ENCODE measurements around the gene UIMC1.

UIMC1 gene

GRCh38 chr5:176859916-176860315 is 146.7 kb downstream of the UIMC1 start:
- no peak for DNase-seq
- TF ChIP-seq CTCF (IDR thresholded peaks at IDR 0.05; ENCODE audit: low read depth, low read length) = no peak
- Histone ChIP-seq H3K27me3 (no peaks in the 10 kb centered on the region), H3K4me1 (no peaks in the 10 kb centered on the region), H3K9me3 (no peaks in the 10 kb centered on the region), H3K36me3 (no peaks in the 10 kb centered on the region), H3K4me3 (ENCODE audit: low read depth, low read length) (no peak overlapping the region)

DNA sequence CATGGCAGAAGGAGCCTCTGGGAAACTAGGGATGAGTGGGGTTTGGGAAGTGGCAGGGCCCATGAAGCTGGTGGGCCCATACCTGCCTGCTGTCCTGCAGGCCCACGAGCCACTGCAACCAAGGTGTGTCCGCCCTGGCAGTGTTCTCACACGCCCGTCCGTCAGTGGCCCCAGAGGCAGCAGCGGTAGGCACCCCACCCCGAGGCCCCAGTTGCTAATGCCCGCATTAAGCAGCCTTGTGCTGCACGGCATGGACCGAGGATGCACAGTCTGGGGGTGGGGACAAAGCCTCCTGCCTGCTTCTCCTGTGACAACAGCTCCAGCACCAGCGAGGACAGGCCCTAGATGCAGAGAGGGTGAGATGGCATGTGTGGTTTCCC is 148.7 kb downstream of the UIMC1 start:
- Histone ChIP-seq H3K9me3 (no peaks in the 10 kb centered on the region), H3K4me3 (ENCODE audit: low read depth, low read length) (no peak overlapping the region), H3K4me1 (peaks cover 2% of the 10 kb centered on the region; the same call in 1 of the 2 replicates), H3K36me3 (no peaks in the 10 kb centered on the region), H3K27me3 (no peaks in the 10 kb centered on the region)
- no peak for TF ChIP-seq CTCF (IDR thresholded peaks at IDR 0.05; ENCODE audit: low read depth, low read length)
- no peak for DNase-seq

DNA sequence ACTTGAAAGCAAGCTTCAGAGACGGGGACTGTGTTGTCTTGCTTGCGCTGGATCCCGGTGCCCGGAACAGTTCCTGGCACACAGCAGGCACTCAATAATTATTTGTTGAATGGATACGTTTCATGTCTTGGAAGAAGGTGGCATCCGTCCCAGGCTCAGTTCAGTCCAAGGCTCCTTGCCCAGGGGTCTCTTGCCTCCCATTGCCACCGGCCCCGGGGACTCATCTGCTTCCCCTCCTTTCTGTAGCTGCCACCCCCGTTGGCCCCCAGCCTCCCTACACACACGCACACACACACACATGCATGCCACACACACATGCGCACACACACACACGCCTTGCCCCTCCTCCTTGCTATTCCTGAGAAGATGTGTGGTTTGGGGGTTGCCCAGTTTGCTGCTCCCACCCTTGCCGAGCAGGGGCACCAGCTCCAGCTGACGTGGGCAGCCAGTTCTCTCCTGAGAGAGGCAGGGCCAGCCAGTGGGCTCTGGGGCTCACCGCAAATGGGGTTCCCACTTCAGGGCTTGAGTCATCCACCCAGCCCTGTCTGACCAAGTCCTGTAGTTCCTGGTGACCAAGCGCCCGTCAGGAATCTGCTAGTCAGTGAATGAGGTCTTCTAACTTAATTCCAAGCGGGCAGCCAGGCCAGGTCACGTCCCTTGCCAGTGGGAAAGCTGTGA is 149.2 kb downstream of the UIMC1 start:
- DNase-seq = no peak
- H3K4me1 ChIP-seq = peaks cover 7% of the 10 kb centered on the region
- no peak overlapping the region for H3K4me3 ChIP-seq (ENCODE audit: low read depth, low read length)
- no peaks in the 10 kb centered on the region for H3K27me3 ChIP-seq
- H3K9me3 ChIP-seq = no peaks in the 10 kb centered on the region
- H3K36me3 ChIP-seq = no peaks in the 10 kb centered on the region
- TF ChIP-seq CTCF (IDR thresholded peaks at IDR 0.05; ENCODE audit: low read depth, low read length) = no peak

- Histone ChIP-seq H3K27me3 (no peaks in the 10 kb centered on the region), H3K36me3 (no peaks in the 10 kb centered on the region), H3K4me3 (ENCODE audit: low read depth, low read length) (no peak overlapping the region), H3K4me1 (peaks cover 13% of the 10 kb centered on the region), H3K9me3 (no peaks in the 10 kb centered on the region)
- no peak for TF ChIP-seq CTCF (IDR thresholded peaks at IDR 0.05; ENCODE audit: low read depth, low read length)
- DNase-seq = no peak
Observed at GRCh38 chr5:176856746-176857145, 149.8 kb downstream of the UIMC1 start.

DNA sequence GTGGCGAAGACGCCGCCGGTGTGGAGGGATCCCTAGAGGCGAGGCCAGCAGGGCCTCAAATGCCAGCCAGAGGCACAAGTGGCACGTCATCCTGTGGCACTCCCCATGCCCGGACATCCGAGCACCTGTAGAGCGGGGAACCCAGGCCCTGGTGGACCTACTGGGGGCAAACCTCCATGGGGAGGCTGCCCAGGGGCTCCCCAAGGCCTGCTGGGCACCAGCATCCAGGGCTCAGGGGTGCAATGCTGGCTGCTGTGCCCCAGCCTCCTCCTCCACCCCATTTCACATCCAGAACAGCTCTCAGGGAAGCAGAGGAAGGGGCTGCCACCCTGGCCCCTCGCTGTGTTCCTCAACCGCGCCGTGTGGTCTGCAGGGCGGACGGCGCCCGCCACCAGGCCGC is 151.0 kb downstream of the UIMC1 start:
- Histone ChIP-seq H3K4me1 (peaks cover 16% of the 10 kb centered on the region), H3K27me3 (no peaks in the 10 kb centered on the region), H3K36me3 (no peaks in the 10 kb centered on the region), H3K4me3 (ENCODE audit: low read depth, low read length) (no peak overlapping the region), H3K9me3 (no peaks in the 10 kb centered on the region)
- TF ChIP-seq CTCF (IDR thresholded peaks at IDR 0.05; ENCODE audit: low read depth, low read length) = no peak
- no peak for DNase-seq

Data from BE2C (cell line).